Renal cortical epithelial cell (primary cell): ENCODE results near the gene SEZ6. TPM values are rescaled to one million over a fixed set of nuclear protein-coding genes. Genes with fewer than 3 reads are reported as not detected.
"Not testable (repeated sequence)": the region's sequence is repeated elsewhere in the genome, so short reads cannot be mapped to it uniquely, and the experiment has no call there.

Experiments used
- DNase-seq: peaks from one replicate; pipeline ENCODE4 v3.0.0-alpha.2; 2011; ENCODE audit warnings: low read depth
- total RNA-seq: library from RNA; depleted of rRNA; stranded (reverse); fragments of >200 nt; gene quantifications from 2 replicates; pipeline ENCODE4 v1.2.3, GENCODE V29; 2014

The SEZ6 gene
- total RNA-seq, 1 donor from 2014 or later = not detected

DNA sequence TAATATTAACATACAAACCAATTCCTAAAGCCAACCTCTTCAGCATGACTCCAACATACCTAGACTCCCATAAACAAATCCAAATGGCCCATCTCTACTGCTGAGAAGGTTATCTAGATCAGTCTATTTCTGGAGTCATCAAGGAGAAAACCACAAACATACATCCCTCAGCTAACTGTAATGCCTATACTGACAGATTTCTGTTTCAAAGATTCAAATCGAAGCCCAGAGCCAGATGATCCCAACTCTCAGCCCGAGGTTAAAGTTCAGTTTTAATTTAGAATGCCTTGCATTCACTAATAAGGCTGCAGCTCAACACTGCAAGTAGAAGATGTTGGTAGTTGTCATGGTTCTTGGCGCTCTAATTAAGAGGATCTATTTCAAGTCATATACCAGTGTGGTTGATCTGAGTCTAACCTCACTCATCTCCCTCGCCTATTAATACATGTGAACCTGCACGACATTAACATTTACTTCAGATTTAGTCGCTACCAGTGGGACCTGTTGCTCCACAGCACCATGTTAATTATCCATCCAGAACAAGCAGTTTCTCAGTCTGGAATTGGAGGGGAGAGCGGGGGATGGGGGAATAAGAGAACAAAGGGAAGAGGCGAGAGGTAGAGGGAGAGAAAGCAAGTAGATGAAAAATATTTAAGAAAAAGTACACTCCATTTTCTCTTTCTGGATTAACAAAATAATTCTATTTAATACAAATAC, 69.9 kb downstream of the SEZ6 start:
- no peak for DNase-seq

DNA sequence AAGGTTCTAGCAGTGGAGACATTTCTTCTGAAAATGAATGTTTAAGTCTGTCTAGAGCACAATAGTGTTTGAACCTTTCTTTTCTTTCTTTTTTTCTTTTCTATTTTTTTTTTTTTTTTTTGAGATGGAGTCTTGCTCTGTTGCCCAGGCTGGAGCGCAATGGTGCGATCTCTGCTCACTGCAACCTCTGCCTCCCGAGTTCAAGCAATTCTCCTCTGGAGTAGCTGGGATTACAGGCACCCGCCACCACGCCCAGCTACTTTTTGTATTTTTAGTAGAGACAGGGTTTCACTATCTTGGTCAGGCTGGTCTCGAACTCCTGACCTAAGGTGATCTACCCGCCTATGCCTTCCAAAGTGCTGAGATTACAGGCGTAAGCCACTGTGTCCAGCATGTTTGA, 71.3 kb downstream of the SEZ6 start:
- not testable (repeated sequence) for DNase-seq

DNA sequence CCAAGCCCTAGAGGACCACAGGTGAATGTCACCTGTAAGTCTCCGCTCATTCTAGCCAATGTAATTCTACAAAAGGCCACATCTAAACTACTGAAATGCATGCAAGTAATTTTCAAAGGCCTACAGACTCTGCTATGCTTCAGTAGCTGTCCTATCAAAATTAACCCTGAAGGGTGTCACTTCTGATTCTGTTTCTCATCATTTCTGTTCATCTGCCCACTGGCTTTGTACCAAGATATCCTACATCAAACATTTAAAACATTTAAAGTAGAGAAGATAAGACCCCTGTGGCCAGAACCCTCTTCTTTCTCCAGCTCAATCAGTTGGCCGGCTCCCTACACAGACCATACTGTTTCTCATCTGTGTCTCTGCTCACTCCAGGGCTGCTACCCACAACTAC, 76.0 kb downstream of the SEZ6 start:
- DNase-seq = no peak

DNA sequence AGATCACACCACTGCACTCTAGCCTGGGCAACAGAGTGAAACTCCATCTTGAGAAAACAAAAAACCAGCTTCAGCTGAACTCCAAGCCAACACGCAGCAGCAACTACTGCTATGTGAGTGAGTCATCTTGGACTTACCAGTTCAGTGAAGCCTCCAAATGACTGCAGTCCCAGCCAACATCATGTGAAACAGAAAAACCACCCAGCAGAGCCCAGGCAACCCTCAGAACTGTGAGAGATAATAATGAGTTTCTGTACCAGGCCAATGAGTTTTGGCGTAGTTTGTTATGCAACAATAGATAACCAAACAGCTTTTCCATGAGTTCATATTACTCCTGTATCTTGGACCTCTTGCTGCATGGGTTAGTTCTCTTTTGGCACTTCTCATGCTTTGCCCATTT, 77.8 kb downstream of the SEZ6 start:
- DNase-seq = peak; percentile 81

DNA sequence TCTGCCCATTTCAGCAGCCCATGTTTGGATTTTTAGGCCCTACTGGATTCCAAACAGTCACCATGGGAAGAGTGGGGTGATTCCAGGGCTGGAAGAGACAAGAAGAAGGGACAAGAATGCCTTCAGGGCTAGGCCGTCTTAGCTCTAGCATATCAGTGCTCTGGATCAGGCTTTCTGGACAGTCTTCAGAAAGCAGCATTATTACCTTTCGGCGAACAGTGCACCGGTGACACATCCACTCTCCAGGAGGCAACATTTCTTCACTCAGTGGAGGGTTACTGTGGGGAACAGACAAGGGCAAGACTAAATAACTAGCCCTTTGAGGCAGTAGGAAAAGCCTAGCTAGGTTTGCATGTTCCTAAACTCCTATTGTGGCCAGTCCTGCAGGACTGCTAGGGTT, 79.0 kb downstream of the SEZ6 start:
- no peak for DNase-seq

DNA sequence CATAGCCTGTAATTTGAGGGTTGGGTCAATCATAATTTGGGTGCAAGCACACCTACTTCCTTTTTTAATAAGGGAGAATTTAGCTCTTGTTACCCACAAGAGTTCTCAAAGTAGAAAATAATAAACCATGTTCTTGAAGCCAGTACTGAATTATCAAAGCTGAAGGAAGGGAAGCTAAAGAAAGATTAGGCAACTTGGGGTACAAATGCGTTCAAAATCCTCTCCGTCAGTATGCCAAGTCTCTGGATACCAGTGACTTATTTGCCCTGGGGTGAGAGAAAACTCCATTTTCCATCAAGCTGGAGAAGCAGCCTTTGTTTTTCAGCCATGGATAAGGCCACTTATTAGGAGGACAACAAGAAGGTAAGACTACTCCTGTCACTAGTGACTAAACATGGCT, 79.5 kb downstream of the SEZ6 start:
- DNase-seq = no peak

DNA sequence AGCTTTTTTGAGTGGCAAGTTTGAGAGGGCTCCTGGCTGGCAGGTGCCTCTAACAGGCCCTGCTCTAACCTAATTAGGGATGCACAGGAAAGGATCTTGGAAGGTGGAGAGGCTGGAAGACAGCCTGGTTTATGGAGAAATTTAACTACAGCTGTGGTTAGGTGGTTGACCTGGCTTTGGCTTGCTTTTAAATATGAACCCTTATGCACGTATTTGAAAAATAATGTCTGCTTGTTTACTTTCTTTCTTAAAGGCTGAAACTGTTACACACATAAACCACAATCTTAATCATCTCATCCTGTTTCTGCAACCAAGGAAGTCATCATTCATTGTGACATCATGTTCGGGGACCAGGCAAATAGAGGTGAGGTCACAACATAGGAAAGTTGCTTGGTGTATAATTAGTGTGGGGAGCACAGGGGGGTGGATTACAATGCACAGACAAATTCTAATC, 79.9 kb downstream of the SEZ6 start:
- peak; percentile 84 for DNase-seq

DNA sequence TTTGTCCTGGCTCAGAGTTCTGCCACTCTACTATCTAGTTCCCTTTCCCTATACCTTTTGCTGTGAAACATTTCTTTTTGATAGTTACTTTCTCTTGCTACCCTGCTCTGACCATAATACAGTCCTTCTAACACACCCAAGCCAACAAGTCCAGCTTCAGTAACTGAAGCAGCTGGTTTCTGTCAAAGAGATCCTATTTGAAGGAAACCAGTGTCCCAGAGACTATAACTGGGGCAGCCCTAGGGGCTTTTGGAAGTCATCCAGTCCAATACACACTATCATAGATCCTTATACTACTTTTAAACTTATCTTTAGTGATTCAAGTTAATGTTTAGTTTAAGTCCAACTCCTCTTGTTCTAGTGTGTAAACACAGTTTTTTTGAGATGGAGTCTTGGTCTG, 85.6 kb downstream of the SEZ6 start:
- no peak for DNase-seq

DNA sequence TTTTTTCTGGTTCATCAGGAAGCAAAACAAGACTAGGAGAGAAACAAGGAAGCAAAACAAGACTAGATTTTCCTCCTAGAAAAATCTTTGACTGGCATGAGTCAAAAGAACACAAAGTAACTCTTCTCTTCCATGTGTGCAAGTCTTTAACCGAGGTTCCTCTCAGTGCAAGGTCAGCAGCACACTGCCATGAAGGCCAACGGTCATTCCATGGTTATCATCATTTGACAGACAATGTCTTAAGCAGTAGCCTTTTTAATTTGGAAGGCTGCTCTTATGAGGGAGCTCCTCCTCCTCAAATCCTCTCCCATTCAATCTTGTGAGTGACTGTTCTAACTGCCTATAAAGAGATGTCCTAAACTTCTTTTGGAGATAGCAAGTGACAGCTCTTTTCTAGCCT, 87.5 kb downstream of the SEZ6 start:
- DNase-seq = no peak

DNA sequence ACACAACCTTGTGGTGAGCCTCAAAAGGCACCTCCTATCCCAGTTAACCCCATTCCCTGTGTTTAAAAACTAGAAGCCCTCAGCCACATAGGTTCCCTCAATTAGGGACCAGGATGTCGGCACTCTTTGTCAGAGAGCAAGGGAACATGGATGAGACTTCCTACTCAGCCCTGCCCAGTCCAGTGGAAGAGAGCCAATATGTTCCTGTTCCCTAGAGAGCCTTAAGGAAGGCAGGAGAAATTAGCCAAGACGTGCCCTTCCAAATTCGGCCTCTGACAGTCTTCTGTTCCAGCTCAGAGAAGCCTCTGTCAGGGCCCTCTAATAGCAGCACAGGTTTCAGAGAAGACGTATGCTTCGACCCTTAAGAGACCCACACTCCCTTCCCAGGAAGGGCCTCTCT, 88.4 kb downstream of the SEZ6 start:
- no peak for DNase-seq

DNA sequence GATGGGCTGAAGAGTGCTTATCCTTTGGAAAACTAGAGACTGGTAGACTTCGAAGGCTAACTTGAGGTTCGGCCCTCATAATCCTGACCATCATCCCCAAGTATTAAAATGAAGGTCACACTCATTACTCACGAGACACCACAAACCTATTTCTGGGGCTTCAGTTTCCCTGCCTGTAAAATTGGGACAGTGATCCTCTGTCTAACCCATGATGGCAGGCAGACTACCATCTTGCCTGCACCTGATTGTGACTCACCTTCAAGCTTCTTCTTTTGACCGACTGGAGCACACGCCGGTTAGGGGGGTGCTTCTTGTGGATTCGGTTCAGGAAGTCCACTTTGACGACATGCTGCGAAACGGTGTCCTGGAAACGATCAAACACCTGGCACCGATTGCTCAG, 88.8 kb downstream of the SEZ6 start:
- no peak for DNase-seq

DNA sequence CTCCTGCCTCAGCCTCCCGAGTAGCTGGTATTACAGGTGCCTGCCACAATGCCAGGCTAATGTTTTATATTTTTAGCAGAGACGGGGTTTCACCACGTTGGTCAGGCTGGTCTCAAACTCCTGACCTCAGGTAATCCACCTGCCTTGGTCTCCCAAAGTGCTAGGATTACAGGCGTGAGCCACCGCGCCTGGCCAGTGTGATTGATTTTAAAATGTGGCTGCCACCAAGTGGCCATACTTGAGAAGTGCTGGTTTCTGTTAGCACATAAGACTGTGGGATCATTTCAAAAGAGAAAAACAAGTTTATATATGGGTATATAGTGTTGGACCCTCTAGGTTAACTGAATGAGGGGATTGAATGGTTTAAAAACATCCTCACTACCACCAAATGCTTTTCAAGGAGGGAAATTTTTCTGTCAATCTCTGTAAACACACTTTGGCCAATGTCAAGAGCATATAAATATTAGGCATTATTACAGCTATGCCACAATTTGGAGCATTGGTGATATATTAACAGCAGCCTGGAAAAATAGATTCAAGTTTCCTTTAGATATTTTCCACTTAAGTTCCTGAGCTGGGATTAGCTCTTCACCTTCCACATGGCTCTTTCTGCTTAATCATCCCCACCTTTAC, 89.4 kb downstream of the SEZ6 start:
- peak; percentile 54 for DNase-seq

DNA sequence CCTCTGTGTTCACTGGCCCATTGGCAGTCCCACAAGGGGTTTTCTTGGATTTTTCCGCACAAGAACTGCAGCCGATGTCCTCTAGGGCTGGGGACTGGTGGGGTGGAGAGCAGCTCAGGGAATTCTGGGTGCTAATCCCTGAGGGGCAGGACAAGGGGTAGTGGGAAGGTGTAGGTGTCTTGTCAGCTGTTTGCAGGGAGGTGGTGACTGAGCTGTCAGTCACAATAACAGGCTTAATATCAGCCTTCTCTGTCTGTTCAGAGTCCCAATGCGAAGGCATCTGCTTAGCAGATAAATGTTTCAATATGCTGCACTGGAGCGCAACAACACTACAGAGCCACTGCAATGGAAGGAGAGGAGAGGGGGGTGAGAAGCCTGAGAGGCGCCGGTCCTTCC, 92.9 kb downstream of the SEZ6 start:
- DNase-seq = no peak

DNA sequence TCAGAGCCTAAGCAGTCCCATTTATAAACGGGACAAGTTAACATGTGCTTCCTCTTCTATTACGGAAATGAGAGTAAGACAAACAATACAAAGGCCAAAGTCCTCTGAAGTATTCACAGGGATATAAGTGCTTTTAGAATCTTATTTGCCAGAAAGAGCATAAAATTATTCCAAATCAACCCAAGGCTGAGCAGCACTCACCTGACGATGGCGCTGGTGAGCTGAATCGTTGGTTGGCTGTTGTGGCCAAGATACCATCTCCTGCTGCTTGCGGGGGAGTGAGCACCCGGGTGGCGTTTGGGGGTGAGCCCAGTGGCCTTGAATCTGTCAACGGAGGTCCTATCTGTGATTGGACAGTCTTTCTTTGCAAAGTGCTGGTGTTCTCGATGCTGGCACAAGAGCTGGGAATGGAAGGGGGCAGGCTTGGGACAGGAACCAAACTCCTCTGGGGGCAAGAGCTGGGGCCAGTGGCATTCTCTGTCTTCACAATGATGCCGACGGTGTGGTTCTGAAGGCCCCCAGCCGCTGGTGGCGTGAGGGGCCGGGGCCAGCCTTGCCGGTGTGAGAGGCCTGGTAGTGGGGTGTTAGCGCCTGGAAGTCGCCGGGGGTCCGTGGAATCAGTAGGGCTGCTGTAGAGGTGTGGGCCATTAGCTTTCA, 93.4 kb downstream of the SEZ6 start:
- DNase-seq = no peak

DNA sequence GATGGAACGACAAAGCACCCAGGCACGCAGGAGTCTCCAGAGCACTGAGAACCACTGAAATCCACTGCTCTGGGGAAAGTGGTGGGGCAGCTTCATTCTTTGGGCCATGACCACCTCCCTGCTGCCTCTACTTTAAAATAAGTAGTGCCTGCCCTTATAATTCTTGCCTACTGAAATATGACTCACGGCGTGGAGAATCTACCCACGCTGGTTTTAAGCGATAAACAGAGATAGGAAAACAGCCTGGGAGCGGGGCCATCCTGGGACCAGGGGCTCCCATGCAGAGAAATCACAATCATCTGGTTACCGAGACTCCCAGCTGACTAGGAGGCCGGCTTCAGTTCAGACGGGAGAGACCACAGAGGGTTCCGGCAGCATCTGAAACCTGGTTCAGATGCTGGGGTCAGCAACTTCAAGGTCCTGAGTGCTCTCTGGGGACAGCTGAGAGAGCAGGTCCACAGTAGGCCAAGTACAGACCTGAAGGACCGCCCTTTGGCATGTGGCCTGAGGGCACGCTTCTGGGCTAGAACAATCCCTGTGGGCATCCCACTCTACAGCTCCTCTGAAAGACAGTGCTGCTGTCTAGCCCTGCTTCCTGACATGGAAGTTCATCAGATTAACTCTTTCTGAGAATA, 94.3 kb downstream of the SEZ6 start:
- DNase-seq = no peak

DNA sequence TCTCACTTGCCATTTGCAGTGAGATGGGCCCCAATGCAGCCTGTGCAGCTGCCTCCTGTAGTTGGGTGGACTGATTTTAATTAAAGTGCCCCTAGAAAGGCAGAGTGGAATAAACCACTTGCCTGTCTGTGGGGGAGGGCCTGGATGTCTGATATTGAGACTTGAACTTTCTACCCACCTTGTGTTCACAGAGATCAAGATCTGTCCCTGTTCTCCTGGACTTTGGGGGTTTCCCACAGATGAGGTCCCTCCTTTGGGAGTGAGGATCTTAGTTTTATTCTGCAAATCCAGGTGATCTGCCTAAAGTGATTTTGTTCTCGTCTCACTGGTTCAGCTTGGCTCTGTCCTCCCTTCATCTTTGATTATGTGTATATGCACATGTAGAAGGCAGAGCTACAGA, 95.3 kb downstream of the SEZ6 start:
- no peak for DNase-seq

DNA sequence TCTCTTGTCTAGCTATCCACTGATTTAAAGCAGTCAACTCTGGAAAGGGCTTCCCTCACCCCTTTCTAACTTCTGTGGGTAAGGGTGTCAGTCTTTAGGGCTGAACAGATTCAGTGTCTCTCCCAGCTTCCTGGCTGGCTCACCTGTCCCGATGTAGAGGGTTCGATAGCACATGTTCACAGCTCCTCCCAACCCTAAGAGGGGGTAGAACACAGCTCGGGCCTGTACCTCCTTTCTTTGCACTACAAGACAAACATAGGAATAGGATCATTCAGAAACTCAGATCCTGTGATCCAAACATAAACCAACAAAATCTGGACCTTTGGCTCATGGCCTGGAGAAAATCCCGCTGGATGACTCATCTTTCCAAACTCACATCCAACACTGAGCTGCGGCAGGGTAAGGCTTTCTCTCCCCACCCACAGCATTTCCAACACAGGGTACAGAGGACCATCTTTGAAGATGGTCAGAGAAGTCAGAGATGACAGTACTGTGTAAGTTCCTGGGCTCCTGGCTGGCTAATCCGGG, 97.1 kb downstream of the SEZ6 start:
- peak; percentile 36 for DNase-seq

DNA sequence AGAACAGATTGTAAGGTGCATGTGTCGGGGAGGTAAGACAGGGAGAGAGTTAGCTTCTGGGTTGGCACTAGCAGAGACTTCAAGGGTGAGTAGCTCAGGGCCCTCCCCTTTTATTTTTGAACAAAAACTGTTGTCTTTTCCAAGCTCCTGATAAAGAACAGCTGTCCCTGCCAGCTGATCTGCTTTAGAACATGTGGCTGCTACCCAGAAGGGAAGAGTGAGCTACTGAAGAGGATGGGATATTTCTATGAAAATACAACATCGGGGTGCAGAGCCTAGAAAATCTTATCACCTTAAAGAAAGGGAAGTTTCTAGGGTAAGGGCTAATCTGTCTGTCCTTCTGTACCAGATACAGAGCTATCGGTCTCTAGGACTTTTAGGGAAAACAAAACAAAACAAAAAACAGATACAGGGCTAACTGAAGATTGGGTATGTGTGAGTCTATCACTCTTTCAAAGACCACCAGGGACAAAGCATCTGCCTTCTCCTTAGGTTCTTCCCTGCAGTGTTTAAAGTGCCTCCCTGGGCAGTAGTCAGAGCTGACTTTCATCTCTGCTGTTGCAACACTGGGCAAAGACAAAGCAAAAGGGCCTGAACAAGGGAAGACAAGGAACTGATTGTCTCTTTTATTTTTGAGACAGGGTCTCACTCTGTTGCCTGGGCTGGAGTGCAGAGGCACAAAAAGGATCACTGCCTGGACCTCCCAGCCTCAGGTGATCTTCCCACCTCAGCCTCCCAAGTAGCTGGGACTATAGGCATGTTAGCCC, 97.9 kb downstream of the SEZ6 start:
- DNase-seq = no peak

DNA sequence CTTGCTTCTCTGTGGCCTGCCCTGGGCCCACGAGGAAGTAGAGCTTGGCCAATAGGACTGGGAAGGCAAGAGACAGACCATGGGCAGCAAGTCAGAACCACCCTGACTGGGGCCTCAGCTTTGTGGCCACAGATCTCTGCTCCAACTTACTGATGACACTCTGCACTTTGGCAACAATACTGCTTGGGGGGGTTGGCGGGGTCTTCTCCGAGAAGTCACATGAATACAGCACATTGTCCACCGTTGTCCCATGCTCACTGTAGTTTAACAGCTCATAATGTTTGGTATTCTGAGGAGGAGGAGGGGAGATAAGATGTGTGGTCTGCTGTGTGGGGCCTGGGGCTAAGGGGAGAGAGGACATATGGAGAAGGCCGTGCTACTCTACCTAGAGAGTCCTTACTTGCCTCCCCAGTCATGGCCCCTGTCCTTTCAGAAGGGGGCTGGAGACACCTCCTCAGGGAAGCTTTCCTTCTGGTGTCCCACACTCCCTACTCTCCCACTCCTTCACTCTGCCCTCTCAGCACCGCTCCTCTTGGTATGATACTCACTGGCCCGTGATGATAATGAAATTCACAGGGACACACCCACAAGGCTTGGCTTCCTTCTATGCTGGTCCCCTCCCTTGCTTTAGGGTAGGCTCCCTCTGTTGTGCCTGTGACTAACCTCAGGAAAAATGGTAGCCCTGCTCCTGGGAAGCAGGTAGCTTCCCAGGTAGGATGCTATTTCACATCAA, 99.0 kb downstream of the SEZ6 start:
- no peak for DNase-seq

DNA sequence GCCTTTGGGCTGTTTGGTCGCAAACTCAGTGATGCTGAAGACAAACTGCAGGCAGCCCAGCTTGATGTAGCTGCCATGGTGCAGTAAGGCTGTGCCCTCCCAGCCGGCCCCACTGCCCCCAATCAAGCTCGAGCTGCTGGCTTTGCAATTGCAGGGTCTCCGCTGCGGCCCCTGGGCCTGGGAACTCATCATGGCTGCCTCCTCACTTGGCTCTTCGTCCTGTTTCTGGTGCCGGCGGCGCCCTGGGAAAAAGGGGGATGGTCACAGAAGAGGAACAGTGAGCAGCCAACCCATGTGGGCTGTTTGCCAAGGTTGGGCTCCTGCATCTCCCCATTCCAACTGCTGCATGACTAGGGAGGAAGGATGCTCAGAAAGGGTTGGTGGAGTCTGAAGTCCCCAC, 99.6 kb downstream of the SEZ6 start:
- no peak for DNase-seq
